DOHH2 (cell line): ENCODE data around the gene DOCK4.

Experiments used
- H3F3A ChIP-seq: fragments of 200-600 bp; sonication (generic), shearing (Covaris generic); 2 replicates; pipeline ENCODE4 v1.6.0; 2016; ENCODE audit warnings: antibody characterized with exemption, mild to moderate bottlenecking; ENCODE audit not compliant: control insufficient read depth, insufficient read depth
- H3K27ac ChIP-seq: fragments of 200-600 bp; sonication (generic); 2 replicates; pipeline ENCODE4 v1.5.1; 2014; ENCODE audit warnings: low read depth, mild to moderate bottlenecking, low read length, moderate library complexity
- H3K27me3 ChIP-seq: fragments of 200-600 bp; sonication (generic); 2 replicates; pipeline ENCODE4 v1.6.1; 2014; ENCODE audit warnings: mild to moderate bottlenecking, low read length, mixed read lengths; ENCODE audit not compliant: control insufficient read depth
- H3K36me3 ChIP-seq: fragments of 200-600 bp; sonication (generic); 2 replicates; pipeline ENCODE4 v1.6.1; 2014; ENCODE audit warnings: mild to moderate bottlenecking, low read length, moderate library complexity, mixed read lengths; ENCODE audit not compliant: control insufficient read depth
- H3K4me1 ChIP-seq: fragments of 200-600 bp; sonication (generic); 2 replicates; pipeline ENCODE4 v1.6.1; 2014; ENCODE audit warnings: mild to moderate bottlenecking, low read length, mixed read lengths; ENCODE audit not compliant: control insufficient read depth
- H3K4me2 ChIP-seq: fragments of 200-600 bp; sonication (generic); 2 replicates; pipeline ENCODE4 v1.6.0; 2014; ENCODE audit warnings: mild to moderate bottlenecking, low read length, moderate library complexity
- H3K4me3 ChIP-seq: fragments of 200-600 bp; sonication (generic); 2 replicates; pipeline ENCODE4 v1.5.1; 2014; ENCODE audit warnings: mild to moderate bottlenecking, low read length, mixed read lengths
- H3K79me2 ChIP-seq: fragments of 200-600 bp; sonication (generic); 2 replicates; pipeline ENCODE4 v1.6.1; 2014; ENCODE audit warnings: mild to moderate bottlenecking, low read length, mixed read lengths; ENCODE audit not compliant: control insufficient read depth
- H3K9me2 ChIP-seq: fragments of 200-600 bp; sonication (generic); replicated peaks from 2 replicates; pipeline ENCODE4 v1.6.1; 2014; ENCODE audit warnings: mild to moderate bottlenecking, low read length, mixed read lengths; ENCODE audit not compliant: control insufficient read depth
- H3K9me3 ChIP-seq: fragments of 200-600 bp; sonication (generic); 2 replicates; pipeline ENCODE4 v1.6.1; 2014; ENCODE audit warnings: antibody characterized with exemption, low read length, mixed read lengths; ENCODE audit not compliant: control insufficient read depth, insufficient read depth
- H4K20me1 ChIP-seq: fragments of 200-600 bp; sonication (generic); 2 replicates; pipeline ENCODE4 v1.6.0; 2014; ENCODE audit warnings: low read depth, mild to moderate bottlenecking, antibody characterized with exemption, low read length, moderate library complexity; ENCODE audit not compliant: control insufficient read depth, insufficient read depth
- CTCF ChIP-seq: fragments of 200-600 bp; sonication (generic); IDR thresholded peaks from one replicate; pipeline ENCODE4 v1.5.1; 2014; ENCODE audit warnings: antibody characterized with exemption, mild to moderate bottlenecking, low read depth, low read length; ENCODE audit not compliant: poor library complexity, severe bottlenecking
- EZH2phosphoT487 ChIP-seq: fragments of 200-600 bp; sonication (generic); IDR thresholded peaks from 2 replicates; pipeline ENCODE4 v1.6.1; 2017; ENCODE audit warnings: borderline replicate concordance, mild to moderate bottlenecking, antibody characterized with exemption, low read length, moderate library complexity, mixed read lengths

Gene DOCK4

DNA sequence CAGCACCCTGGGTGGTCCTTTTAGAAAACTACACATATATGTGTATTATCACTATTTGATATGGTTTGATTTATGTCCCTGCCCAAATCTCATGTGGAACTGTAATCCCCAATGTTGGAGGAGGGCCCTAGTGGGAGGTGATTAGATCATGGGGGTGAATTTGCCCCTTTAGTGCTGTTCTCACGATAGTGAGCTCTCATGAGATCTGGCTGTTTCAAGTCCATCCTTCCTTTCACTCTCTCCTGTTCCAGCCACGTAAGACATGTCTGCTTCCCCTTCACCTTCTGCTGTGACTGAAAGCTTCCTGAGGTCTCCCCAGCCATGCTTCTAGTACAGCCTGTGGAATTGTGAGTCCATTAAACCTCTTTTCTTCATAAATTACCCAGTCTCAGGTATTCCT, 37.3 kb downstream of the DOCK4 start:
- Histone ChIP-seq H3K36me3 (no peaks in the 10 kb centered on the region), H3K4me2 (no peak overlapping the region), H3K9me3 (no peaks in the 10 kb centered on the region), H4K20me1 (no peaks in the 10 kb centered on the region), H3K9me2 (no peaks in the 10 kb centered on the region), H3F3A (no peaks in the 10 kb centered on the region), H3K4me1 (no peaks in the 10 kb centered on the region), H3K27me3 (peaks cover 4% of the 10 kb centered on the region; the same call in 1 of the 2 replicates), H3K4me3 (no peak overlapping the region), H3K27ac (no peak overlapping the region), H3K79me2 (no peaks in the 10 kb centered on the region)
- TF ChIP-seq EZH2phosphoT487 (no peak), CTCF (no peak)

GRCh38 chr7:112167147-112167546, 39.1 kb downstream of the DOCK4 start:
- H3K9me2 ChIP-seq = no peaks in the 10 kb centered on the region
- H4K20me1 ChIP-seq = no peaks in the 10 kb centered on the region
- H3K4me2 ChIP-seq = no peak overlapping the region
- H3K4me3 ChIP-seq = no peak overlapping the region
- H3F3A ChIP-seq = no peaks in the 10 kb centered on the region
- H3K79me2 ChIP-seq = no peaks in the 10 kb centered on the region
- H3K36me3 ChIP-seq = no peaks in the 10 kb centered on the region
- no peaks in the 10 kb centered on the region for H3K4me1 ChIP-seq
- no peak for TF ChIP-seq CTCF
- no peak for TF ChIP-seq EZH2phosphoT487
- no peaks in the 10 kb centered on the region for H3K27me3 ChIP-seq
- H3K27ac ChIP-seq = no peak overlapping the region
- H3K9me3 ChIP-seq = no peaks in the 10 kb centered on the region

DNA sequence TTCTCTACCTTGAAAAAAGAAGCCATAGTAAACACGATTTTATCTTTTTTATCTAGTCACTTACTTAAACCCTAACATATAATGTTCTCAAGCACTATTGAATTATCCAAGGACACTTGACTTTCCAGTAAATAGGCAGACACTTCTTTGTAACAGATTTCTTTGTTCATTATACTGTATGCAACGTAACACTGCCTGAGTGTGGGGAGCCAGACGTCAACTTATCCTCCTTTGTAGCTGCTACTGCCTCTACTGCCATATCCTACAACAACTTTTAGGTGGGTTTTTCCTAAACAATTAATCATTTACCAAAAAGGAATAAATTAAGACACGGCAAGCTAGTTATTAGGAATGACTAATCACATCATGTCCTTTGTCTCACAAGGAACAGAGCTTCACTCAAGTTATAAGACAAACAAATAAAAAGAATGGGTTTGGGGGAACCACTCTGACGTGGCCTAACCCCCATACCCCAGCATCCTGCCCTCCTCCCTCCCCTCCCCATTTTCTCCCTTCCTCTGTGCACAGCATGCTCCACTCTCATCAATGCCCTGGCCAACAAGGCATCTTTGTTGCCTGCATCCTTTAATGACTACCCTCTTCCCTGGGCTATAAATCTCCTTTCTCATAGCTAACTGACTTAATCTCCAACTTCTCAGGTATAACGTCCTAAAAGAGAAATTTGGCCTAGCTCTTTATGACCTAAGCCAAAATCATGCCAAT, 43.3 kb downstream of the DOCK4 start:
- Histone ChIP-seq H3K36me3 (no peaks in the 10 kb centered on the region), H3K4me1 (no peaks in the 10 kb centered on the region), H3F3A (no peaks in the 10 kb centered on the region), H4K20me1 (no peaks in the 10 kb centered on the region), H3K27ac (no peak overlapping the region), H3K4me3 (no peak overlapping the region), H3K9me3 (no peaks in the 10 kb centered on the region), H3K9me2 (no peaks in the 10 kb centered on the region), H3K79me2 (no peaks in the 10 kb centered on the region), H3K4me2 (no peak overlapping the region), H3K27me3 (no peaks in the 10 kb centered on the region)
- TF ChIP-seq CTCF = no peak
- TF ChIP-seq EZH2phosphoT487 = no peak
